Upper lobe of right lung (tissue), 1 donor: ENCODE results near the gene MPND. TPM values are rescaled to one million over a fixed set of nuclear protein-coding genes. Genes with fewer than 3 reads are reported as not detected.

Experiments
- ATAC-seq: fragments of 200-7000 bp; cut with Tn5 transposase; one replicate; pipeline ENCODE4 v1.9.1; 2020; ENCODE audit warnings: mild to moderate bottlenecking, moderate library complexity
- DNase-seq: peaks from one replicate; pipeline ENCODE4 v3.0.0-alpha.2; 2020
- H3K27ac ChIP-seq: fragments of 200-600 bp; one replicate; pipeline ENCODE4 v1.8.0; 2022
- H3K27me3 ChIP-seq: fragments of 200-600 bp; one replicate; pipeline ENCODE4 v1.8.0; 2022; ENCODE audit warnings: mild to moderate bottlenecking
- H3K36me3 ChIP-seq: fragments of 200-600 bp; one replicate; pipeline ENCODE4 v1.8.0; 2022
- H3K4me1 ChIP-seq: fragments of 200-600 bp; one replicate; pipeline ENCODE4 v1.8.0; 2022
- H3K4me3 ChIP-seq: fragments of 200-600 bp; one replicate; pipeline ENCODE4 v1.8.0; 2022; ENCODE audit warnings: mild to moderate bottlenecking
- H3K9me3 ChIP-seq: fragments of 200-600 bp; one replicate; pipeline ENCODE4 v1.8.0; 2022
- intact Hi-C: fragments of 100-400 bp; cut with DNase I; formaldehyde crosslinking; loops from one replicate; pipeline ENCODE4 v1.11.0; 2022
- total RNA-seq: library from RNA; stranded (reverse); fragmentation: NEBNext Ultra II Directional; extraction: Animal tissue kit (Norgen Biotek cat#: 25700); gene quantifications from one replicate; pipeline ENCODE4 v1.2.1, GENCODE V29; 2021
- TF ChIP-seq, protein P1 (sequence below): fragments of 200-600 bp; IDR thresholded peaks from one replicate; pipeline ENCODE4 v1.8.0; 2022; ENCODE audit warnings: antibody characterized with exemption
- donor health status: DM: no; HTN: yes; CAD: no; lungs with severe emphysema.

The MPND gene
- total RNA-seq, 1 donor from 2014 or later: 29.3 TPM

DNA sequence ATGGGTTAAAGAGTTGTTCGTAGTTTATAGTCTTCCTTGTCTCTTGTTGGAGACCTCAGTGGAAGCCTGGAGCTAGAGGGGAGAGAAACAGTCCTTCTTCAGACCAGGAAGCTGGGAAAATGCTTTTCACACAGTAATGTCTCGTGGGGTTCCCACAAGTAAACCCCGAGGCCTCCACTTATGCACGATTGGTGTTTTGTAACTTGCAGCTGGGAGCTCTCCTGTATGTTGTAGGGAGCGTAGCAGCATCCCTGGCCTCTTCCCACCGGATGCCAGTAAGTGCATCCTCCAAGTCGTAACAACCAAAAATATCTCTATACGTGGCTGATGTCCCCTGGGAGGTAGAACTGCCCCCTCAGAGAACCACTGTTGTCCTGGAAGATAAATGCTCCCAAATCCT is 62.6 kb downstream of the MPND start:
- H3K4me3 ChIP-seq: no peak overlapping the region
- H3K36me3 ChIP-seq: peaks cover 4% of the 10 kb centered on the region
- ATAC-seq (no peak), DNase-seq (no peak)
- no peaks in the 10 kb centered on the region for H3K27me3 ChIP-seq
- H3K4me1 ChIP-seq: peaks cover 16% of the 10 kb centered on the region
- TF ChIP-seq, protein P1, sequence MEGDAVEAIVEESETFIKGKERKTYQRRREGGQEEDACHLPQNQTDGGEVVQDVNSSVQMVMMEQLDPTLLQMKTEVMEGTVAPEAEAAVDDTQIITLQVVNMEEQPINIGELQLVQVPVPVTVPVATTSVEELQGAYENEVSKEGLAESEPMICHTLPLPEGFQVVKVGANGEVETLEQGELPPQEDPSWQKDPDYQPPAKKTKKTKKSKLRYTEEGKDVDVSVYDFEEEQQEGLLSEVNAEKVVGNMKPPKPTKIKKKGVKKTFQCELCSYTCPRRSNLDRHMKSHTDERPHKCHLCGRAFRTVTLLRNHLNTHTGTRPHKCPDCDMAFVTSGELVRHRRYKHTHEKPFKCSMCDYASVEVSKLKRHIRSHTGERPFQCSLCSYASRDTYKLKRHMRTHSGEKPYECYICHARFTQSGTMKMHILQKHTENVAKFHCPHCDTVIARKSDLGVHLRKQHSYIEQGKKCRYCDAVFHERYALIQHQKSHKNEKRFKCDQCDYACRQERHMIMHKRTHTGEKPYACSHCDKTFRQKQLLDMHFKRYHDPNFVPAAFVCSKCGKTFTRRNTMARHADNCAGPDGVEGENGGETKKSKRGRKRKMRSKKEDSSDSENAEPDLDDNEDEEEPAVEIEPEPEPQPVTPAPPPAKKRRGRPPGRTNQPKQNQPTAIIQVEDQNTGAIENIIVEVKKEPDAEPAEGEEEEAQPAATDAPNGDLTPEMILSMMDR: no peak
- H3K27ac ChIP-seq: no peak overlapping the region
- intact Hi-C loops: no loop called here
- H3K9me3 ChIP-seq: no peaks in the 10 kb centered on the region

DNA sequence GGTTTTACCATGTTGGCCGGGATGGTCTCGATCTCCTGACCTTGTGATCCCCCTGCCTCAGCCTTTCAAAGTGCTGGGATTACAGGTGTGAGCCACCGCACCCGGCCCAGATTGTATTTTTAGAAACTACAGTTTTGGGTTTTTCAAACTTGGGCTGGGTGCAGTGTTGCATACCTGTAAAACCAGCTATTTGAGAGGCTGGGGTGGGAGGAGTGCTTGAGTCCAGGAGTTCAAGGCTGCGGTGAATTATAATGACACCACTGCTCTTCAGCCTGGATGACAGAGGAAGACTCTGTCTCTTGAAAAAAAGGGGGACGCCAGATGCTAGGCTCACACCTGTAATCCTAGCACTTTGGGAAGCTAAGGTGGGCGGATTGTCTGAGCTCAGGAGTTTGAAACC is 63.3 kb downstream of the MPND start:
- ATAC-seq (no peak), DNase-seq (no peak)
- TF ChIP-seq, protein P1: no peak
- no peak overlapping the region for H3K27ac ChIP-seq
- H3K9me3 ChIP-seq: no peaks in the 10 kb centered on the region
- peaks cover 9% of the 10 kb centered on the region for H3K4me1 ChIP-seq
- peaks cover 4% of the 10 kb centered on the region for H3K36me3 ChIP-seq
- no peak overlapping the region for H3K4me3 ChIP-seq
- H3K27me3 ChIP-seq: no peaks in the 10 kb centered on the region
- intact Hi-C loops: no loop called here

DNA sequence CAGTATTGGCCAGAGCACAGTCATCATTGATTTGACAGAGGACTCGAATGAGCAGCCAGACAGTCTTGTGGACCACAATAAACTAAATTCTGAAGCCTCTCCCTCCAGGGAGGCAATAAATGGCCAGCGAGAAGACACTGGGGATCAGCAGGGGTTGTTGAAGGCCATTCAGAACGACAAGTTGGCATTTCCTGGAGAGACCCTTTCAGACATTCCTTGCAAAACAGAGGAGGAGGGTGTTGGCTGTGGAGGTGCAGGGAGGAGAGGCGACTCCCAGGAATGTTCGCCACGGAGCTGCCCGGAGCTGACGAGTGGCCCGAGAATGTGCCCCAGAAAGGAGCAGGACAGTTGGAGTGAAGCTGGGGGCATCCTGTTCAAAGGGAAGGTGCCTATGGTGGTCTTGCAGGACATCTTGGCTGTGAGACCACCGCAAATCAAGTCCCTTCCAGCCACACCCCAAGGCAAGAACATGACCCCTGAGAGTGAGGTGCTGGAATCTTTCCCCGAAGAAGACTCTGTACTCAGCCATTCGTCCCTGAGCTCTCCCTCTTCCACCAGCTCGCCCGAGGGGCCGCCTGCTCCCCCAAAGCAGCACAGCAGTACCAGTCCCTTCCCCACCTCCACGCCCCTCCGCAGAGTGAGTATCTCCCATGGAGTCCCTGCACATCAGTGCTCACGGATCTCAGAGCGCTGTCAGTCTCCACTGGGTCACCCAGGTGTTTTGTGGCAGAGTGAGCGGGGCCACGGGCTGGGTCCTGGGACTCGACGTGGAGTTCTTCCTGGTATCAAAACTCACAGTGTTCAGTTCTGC is 66.0 kb downstream of the MPND start:
- H3K27me3 ChIP-seq: no peaks in the 10 kb centered on the region
- ATAC-seq: no peak
- no peaks in the 10 kb centered on the region for H3K9me3 ChIP-seq
- H3K27ac ChIP-seq: no peak overlapping the region
- peaks cover 4% of the 10 kb centered on the region for H3K36me3 ChIP-seq
- H3K4me3 ChIP-seq: no peak overlapping the region
- no peaks in the 10 kb centered on the region for H3K4me1 ChIP-seq
- TF ChIP-seq, protein P1: no peak
- DNase-seq: no peak
- intact Hi-C loops: no loop called here

Other genes with a start within 250 kb of the MPND start
- 110 TPM for gene MAP2K2, start 219.4 kb upstream of the MPND start, total RNA-seq
- gene CREB3L3, start 189.9 kb upstream of the MPND start, total RNA-seq: not detected
- gene SIRT6, start 161.0 kb upstream of the MPND start, total RNA-seq: 20.3 TPM
- gene ANKRD24, start 160.9 kb upstream of the MPND start, total RNA-seq: 2.3 TPM
- 2.0 TPM for gene EBI3, start 114.0 kb upstream of the MPND start, total RNA-seq
- 18.9 TPM for gene YJU2, start 96.5 kb upstream of the MPND start, total RNA-seq
- not detected for gene SHD, start 64.3 kb upstream of the MPND start, total RNA-seq
- 2.7 TPM for gene TMIGD2, start 41.2 kb upstream of the MPND start, total RNA-seq
- 1.5 TPM for gene FSD1, start 39.0 kb upstream of the MPND start, total RNA-seq
- gene STAP2, start 4.7 kb upstream of the MPND start, total RNA-seq: 16.1 TPM
- 47.6 TPM for gene SH3GL1, start 57.0 kb downstream of the MPND start, total RNA-seq
- 10.8 TPM for gene CHAF1A, start 59.1 kb downstream of the MPND start, total RNA-seq
- 113 TPM for gene UBXN6, start 114.2 kb downstream of the MPND start, total RNA-seq
- 30.6 TPM for gene HDGFL2, start 128.7 kb downstream of the MPND start, total RNA-seq
- gene PLIN4, start 174.9 kb downstream of the MPND start, total RNA-seq: 4.1 TPM
- gene PLIN5, start 191.7 kb downstream of the MPND start, total RNA-seq: 17.2 TPM
- 15.9 TPM for gene LRG1, start 196.5 kb downstream of the MPND start, total RNA-seq
- gene SEMA6B, start 216.1 kb downstream of the MPND start, total RNA-seq: 20.3 TPM